ACHN (cell line): Measurements from ENCODE around the gene TAPBP.

Source experiments
- DNase-seq: peaks from one replicate; pipeline ENCODE4 v3.0.0-alpha.2; 2015
- in situ Hi-C: cut with HindIII; loops from 2 replicates; pipeline ENCODE4 v1.10.0; 2017; ENCODE audit warnings: low sequenced_read_pairs, low pct_ligation_motif_present, low pct_unique_long_range_greater_than_20kb

Gene TAPBP

GRCh38 chr6:33301877-33302276, 12.0 kb downstream of the TAPBP start:
- no peak for DNase-seq
- in situ Hi-C loops, result no loop called here

- peak; percentile 90 for DNase-seq
- in situ Hi-C loops, result no loop called here
Measured at GRCh38 chr6:33299237-33299944, 14.5 kb downstream of the TAPBP start.

- in situ Hi-C loops, result no loop called here
- peak; percentile 56 for DNase-seq
Measured at GRCh38 chr6:33298773-33299236, 15.1 kb downstream of the TAPBP start, which contains the start of gene RGL2. Gene RGL2 (minus strand): TSS chr6:33298942. CDS start chr6:33298610, 332 bp downstream.

GRCh38 chr6:33297956-33298772, 15.7 kb downstream of the TAPBP start:
- DNase-seq, result peak; percentile 78
- in situ Hi-C loops, result no loop called here

- in situ Hi-C loops, result no loop called here
- no peak for DNase-seq
Measured at GRCh38 chr6:33297406-33297955, 16.4 kb downstream of the TAPBP start.

- in situ Hi-C loops, result no loop called here
- DNase-seq, result no peak
Measured at GRCh38 chr6:33296797-33297405, 17.0 kb downstream of the TAPBP start.

GRCh38 chr6:33295621-33296369, 18.1 kb downstream of the TAPBP start:
- in situ Hi-C loops, result no loop called here
- DNase-seq, result no peak

GRCh38 chr6:33294086-33294823, 19.6 kb downstream of the TAPBP start:
- DNase-seq, result no peak
- in situ Hi-C loops, result no loop called here

- no peak for DNase-seq
- in situ Hi-C loops, result no loop called here
Measured at GRCh38 chr6:33292996-33293682, 20.7 kb downstream of the TAPBP start.

GRCh38 chr6:33290459-33290858, 23.4 kb downstream of the TAPBP start:
- in situ Hi-C loops, result no loop called here
- DNase-seq, result no peak

GRCh38 chr6:33289784-33290315, 24.0 kb downstream of the TAPBP start:
- no peak for DNase-seq
- in situ Hi-C loops, result no loop called here

GRCh38 chr6:33288921-33289783, 24.7 kb downstream of the TAPBP start, which contains the start of the genes PFDN6 and WDR46:
Gene PFDN6 (plus strand): TSS chr6:33289601. CDS start chr6:33289857, 256 bp downstream.
Gene WDR46 (minus strand): TSS chr6:33289239. CDS start chr6:33289170, 69 bp downstream.
- DNase-seq, result peak; percentile 88
- in situ Hi-C loops, result no loop called here

GRCh38 chr6:33288141-33288920, 25.5 kb downstream of the TAPBP start:
- in situ Hi-C loops, result no loop called here
- DNase-seq, result no peak

- DNase-seq, result no peak
- in situ Hi-C loops, result no loop called here
Measured at GRCh38 chr6:33286946-33287914, 26.6 kb downstream of the TAPBP start.
